Neural cell (in vitro differentiated cells): ENCODE data around the gene BTBD7. TPM values are rescaled to one million over a fixed set of nuclear protein-coding genes. Genes with fewer than 3 reads are reported as not detected.

ENCODE experiments used
- H2AFZ ChIP-seq: fragments of 200-600, 300-800 bp; sonication (generic), shearing (Covaris generic); 2 replicates; pipeline ENCODE4 v1.6.0; 2014; ENCODE audit warnings: low read depth, mild to moderate bottlenecking, antibody characterized with exemption, low read length, moderate library complexity
- H3F3A ChIP-seq: fragments of 200-600 bp; shearing (Covaris generic); 2 replicates; pipeline ENCODE4 v1.6.1; 2016; ENCODE audit warnings: mild to moderate bottlenecking, moderate library complexity, mixed read lengths, antibody characterized with exemption, low read length; ENCODE audit not compliant: insufficient read depth, poor library complexity, severe bottlenecking
- H3K27ac ChIP-seq: fragments of 200-600, 300-800 bp; sonication (generic), shearing (Covaris generic); 2 replicates; pipeline ENCODE4 v1.5.1; 2014; ENCODE audit warnings: mild to moderate bottlenecking, low read length, moderate library complexity
- H3K27me3 ChIP-seq: fragments of 300-800, 200-600 bp; sonication (generic), shearing (Covaris generic); 2 replicates; pipeline ENCODE4 v1.6.0; 2014; ENCODE audit warnings: mild to moderate bottlenecking, low read depth, low read length, moderate library complexity; ENCODE audit not compliant: insufficient read depth
- H3K36me3 ChIP-seq: fragments of 300-800, 200-600 bp; sonication (generic), shearing (Covaris generic); 2 replicates; pipeline ENCODE4 v1.5.1; 2014; ENCODE audit warnings: mild to moderate bottlenecking, antibody characterized with exemption, low read length, moderate library complexity; ENCODE audit not compliant: insufficient read depth
- H3K4me2 ChIP-seq: fragments of 300-800, 200-600 bp; sonication (generic), shearing (Covaris generic); 2 replicates; pipeline ENCODE4 v1.6.0; 2014; ENCODE audit warnings: mild to moderate bottlenecking, low read length
- H3K4me3 ChIP-seq: fragments of 300-800, 200-600 bp; sonication (generic), shearing (Covaris generic); 2 replicates; pipeline ENCODE4 v1.5.1; 2014; ENCODE audit warnings: mild to moderate bottlenecking, low read length, moderate library complexity
- H3K79me2 ChIP-seq: fragments of 200-600 bp; shearing (Covaris generic); replicated peaks from 2 replicates; pipeline ENCODE4 v1.6.0; 2014; ENCODE audit warnings: mild to moderate bottlenecking, low read length, moderate library complexity; ENCODE audit not compliant: insufficient read depth
- H3K9ac ChIP-seq: fragments of 300-800, 200-600 bp; sonication (generic), shearing (Covaris generic); 2 replicates; pipeline ENCODE4 v1.6.1; 2016; ENCODE audit warnings: mild to moderate bottlenecking, low read length, mixed read lengths
- H3K9me2 ChIP-seq: fragments of 200-600 bp; shearing (Covaris generic); 2 replicates; pipeline ENCODE4 v1.6.1; 2016; ENCODE audit warnings: mild to moderate bottlenecking, low read length, mixed read lengths; ENCODE audit not compliant: insufficient read depth
- H3K9me3 ChIP-seq: fragments of 200-600, 300-800 bp; sonication (generic), shearing (Covaris generic); 2 replicates; pipeline ENCODE4 v1.6.1; 2016; ENCODE audit warnings: mild to moderate bottlenecking, mixed run types, low read length, moderate library complexity, mixed read lengths
- H4K20me1 ChIP-seq: fragments of 200-600 bp; shearing (Covaris generic); 2 replicates; pipeline ENCODE4 v1.6.1; 2016; ENCODE audit warnings: mild to moderate bottlenecking, mixed run types; ENCODE audit not compliant: insufficient read depth
- EP300 ChIP-seq: fragments of 450-650 bp; conservative IDR thresholded peaks from 2 replicates; pipeline ENCODE4 v1.6.1; 2014; ENCODE audit warnings: antibody characterized with exemption, mild to moderate bottlenecking, moderate library complexity; ENCODE audit not compliant: poor library complexity, severe bottlenecking
- EZH2 ChIP-seq: fragments of 200-600, 300-800 bp; shearing (Covaris generic), sonication (generic); IDR thresholded peaks from 2 replicates; pipeline ENCODE4 v1.6.1; 2014; ENCODE audit warnings: antibody characterized with exemption, low read length, borderline replicate concordance, mild to moderate bottlenecking; ENCODE audit not compliant: insufficient read depth, poor library complexity, severe bottlenecking
- MXI1 ChIP-seq: fragments of 450-650 bp; conservative IDR thresholded peaks from 2 replicates; pipeline ENCODE4 v1.6.1; 2014; ENCODE audit warnings: antibody characterized with exemption, mild to moderate bottlenecking; ENCODE audit not compliant: poor library complexity, severe bottlenecking
- POLR2AphosphoS5 ChIP-seq: IDR thresholded peaks from 2 replicates; pipeline ENCODE4 v1.6.1; 2012
- RAD21 ChIP-seq: fragments of 450-650 bp; conservative IDR thresholded peaks from 2 replicates; pipeline ENCODE4 v1.6.1; 2014; ENCODE audit warnings: antibody characterized with exemption, mild to moderate bottlenecking, moderate library complexity
- REST ChIP-seq: IDR thresholded peaks from 2 replicates; pipeline ENCODE4 v1.6.1; 2012; ENCODE audit warnings: borderline replicate concordance
- SMC3 ChIP-seq: fragments of 450-650 bp; conservative IDR thresholded peaks from 2 replicates; pipeline ENCODE4 v1.6.1; 2014; ENCODE audit warnings: antibody characterized with exemption, mild to moderate bottlenecking, moderate library complexity; ENCODE audit not compliant: poor library complexity
- TAF1 ChIP-seq: IDR thresholded peaks from 2 replicates; pipeline ENCODE4 v1.6.1; 2012; ENCODE audit warnings: low read depth
- polyA plus RNA-seq: library from polyadenylated mRNA; depleted of rRNA; stranded (reverse); fragments of >200 nt; gene quantifications from 2 replicates; pipeline ENCODE4 v1.2.3, GENCODE V29; 2014
- TF ChIP-seq, protein P1 (sequence below): fragments of 450-650 bp; IDR thresholded peaks from 2 replicates; pipeline ENCODE4 v1.5.1; 2014; ENCODE audit warnings: antibody characterized with exemption, mild to moderate bottlenecking, moderate library complexity; ENCODE audit not compliant: poor library complexity, severe bottlenecking

The BTBD7 gene
- polyA plus RNA-seq, 1 donor from 2014 or later = 11.5 TPM

- Histone ChIP-seq H2AFZ (no peak overlapping the region), H3K27ac (no peak overlapping the region), H3K36me3 (no peaks in the 10 kb centered on the region), H3K9me2 (no peaks in the 10 kb centered on the region), H3K27me3 (no peaks in the 10 kb centered on the region), H3K4me2 (no peak overlapping the region), H3F3A (no peaks in the 10 kb centered on the region), H3K79me2 (no peaks in the 10 kb centered on the region), H4K20me1 (no peaks in the 10 kb centered on the region), H3K4me3 (no peak overlapping the region), H3K9ac (no peak overlapping the region), H3K9me3 (no peaks in the 10 kb centered on the region)
- TF ChIP-seq SMC3 (no peak), EP300 (no peak), POLR2AphosphoS5 (no peak), TAF1 (no peak), EZH2 (no peak), RAD21 (no peak)
- TF ChIP-seq, protein P1, sequence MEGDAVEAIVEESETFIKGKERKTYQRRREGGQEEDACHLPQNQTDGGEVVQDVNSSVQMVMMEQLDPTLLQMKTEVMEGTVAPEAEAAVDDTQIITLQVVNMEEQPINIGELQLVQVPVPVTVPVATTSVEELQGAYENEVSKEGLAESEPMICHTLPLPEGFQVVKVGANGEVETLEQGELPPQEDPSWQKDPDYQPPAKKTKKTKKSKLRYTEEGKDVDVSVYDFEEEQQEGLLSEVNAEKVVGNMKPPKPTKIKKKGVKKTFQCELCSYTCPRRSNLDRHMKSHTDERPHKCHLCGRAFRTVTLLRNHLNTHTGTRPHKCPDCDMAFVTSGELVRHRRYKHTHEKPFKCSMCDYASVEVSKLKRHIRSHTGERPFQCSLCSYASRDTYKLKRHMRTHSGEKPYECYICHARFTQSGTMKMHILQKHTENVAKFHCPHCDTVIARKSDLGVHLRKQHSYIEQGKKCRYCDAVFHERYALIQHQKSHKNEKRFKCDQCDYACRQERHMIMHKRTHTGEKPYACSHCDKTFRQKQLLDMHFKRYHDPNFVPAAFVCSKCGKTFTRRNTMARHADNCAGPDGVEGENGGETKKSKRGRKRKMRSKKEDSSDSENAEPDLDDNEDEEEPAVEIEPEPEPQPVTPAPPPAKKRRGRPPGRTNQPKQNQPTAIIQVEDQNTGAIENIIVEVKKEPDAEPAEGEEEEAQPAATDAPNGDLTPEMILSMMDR = no peak
Observed at GRCh38 chr14:93305725-93306418, 27.0 kb downstream of the BTBD7 start.

DNA sequence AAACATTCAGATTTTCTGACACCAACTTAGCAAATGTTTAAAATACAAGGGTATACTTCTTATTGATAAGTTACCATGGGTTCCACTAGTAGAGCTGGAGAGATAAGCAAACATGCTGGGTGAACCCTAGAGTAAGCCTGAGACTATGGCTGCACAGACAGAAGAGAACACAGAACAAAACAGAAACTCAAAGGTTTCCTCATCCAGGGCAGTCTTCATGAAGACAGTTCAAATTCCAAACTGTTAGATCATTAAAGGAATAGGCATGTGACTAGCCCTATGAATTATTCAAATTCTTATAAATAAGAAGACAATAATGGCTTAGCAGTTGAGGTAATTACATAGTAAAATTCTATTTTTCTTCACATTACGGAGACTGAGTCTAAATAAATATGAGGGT is 28.1 kb downstream of the BTBD7 start:
- Histone ChIP-seq H3K79me2 (no peaks in the 10 kb centered on the region), H3K9me2 (no peaks in the 10 kb centered on the region), H3F3A (no peaks in the 10 kb centered on the region), H3K27me3 (no peaks in the 10 kb centered on the region), H4K20me1 (no peaks in the 10 kb centered on the region), H3K9ac (no peak overlapping the region), H3K4me2 (no peak overlapping the region), H2AFZ (no peak overlapping the region), H3K9me3 (no peaks in the 10 kb centered on the region), H3K36me3 (no peaks in the 10 kb centered on the region), H3K4me3 (no peak overlapping the region), H3K27ac (no peak overlapping the region)
- TF ChIP-seq TAF1 (no peak), SMC3 (no peak)

DNA sequence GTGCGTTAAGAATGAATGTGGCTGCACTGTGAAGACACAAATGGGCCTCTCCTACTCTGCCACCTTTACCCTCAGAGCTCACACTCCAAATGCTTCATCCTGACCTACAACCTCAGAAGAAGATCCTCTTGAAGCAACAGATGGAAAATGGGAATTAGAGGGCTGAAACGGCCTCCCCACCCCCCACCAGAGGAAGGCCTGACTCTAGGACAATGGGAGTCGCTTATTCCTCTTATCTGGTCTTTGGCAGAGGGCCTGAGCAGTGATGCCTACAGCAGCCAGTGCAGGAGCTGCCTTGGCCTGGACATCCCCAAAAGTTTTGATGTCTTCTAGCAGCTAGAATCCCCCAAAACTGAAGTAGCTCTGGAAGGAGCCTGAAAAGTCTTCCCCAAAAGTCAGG is 29.2 kb downstream of the BTBD7 start:
- no peaks in the 10 kb centered on the region for H4K20me1 ChIP-seq
- no peak overlapping the region for H3K27ac ChIP-seq
- no peaks in the 10 kb centered on the region for H3K79me2 ChIP-seq
- H3K9ac ChIP-seq = no peak overlapping the region
- no peaks in the 10 kb centered on the region for H3F3A ChIP-seq
- H3K9me2 ChIP-seq = no peaks in the 10 kb centered on the region
- TF ChIP-seq RAD21 (no peak), POLR2AphosphoS5 (no peak), SMC3 (no peak), MXI1 (no peak), EZH2 (no peak), EP300 (no peak), REST (no peak), TAF1 (no peak)
- TF ChIP-seq, protein P1 = no peak
- no peak overlapping the region for H3K4me3 ChIP-seq
- H2AFZ ChIP-seq = no peak overlapping the region
- H3K4me2 ChIP-seq = no peak overlapping the region
- H3K9me3 ChIP-seq = no peaks in the 10 kb centered on the region
- no peaks in the 10 kb centered on the region for H3K36me3 ChIP-seq
- H3K27me3 ChIP-seq = no peaks in the 10 kb centered on the region
